GM19193 (cell line): ENCODE data around the gene VASH2.
A peak's percentile ranks its signal among the peaks of the same experiment; 100 is the strongest.

Experiments used
- POLR2A ChIP-seq: IDR thresholded peaks from 4 replicates; pipeline ENCODE4 v1.6.1; 2011; ENCODE audit not compliant: insufficient read depth, insufficient read length; ENCODE audit errors: extremely low read depth

Gene VASH2

DNA sequence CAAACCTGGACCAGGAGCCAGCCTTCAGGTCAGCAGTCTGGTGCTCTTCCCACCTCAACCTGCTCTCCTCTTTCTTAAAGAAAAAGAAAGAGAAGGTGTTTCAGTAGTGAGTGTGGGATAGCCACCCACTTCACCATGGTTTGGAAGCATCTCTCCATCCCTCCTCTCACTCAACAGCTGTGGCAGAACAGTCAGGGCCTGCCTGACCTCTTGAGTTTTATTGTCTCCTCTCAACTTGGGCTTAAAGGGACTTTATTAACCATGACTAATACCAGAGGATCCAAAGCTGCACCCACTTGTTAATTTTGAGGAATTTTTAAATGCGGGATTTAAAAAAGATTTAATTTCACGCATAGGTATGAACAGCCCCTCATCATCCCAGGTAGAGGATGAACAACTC, 570 bp upstream of the VASH2 start:
- no peak for TF ChIP-seq POLR2A

DNA sequence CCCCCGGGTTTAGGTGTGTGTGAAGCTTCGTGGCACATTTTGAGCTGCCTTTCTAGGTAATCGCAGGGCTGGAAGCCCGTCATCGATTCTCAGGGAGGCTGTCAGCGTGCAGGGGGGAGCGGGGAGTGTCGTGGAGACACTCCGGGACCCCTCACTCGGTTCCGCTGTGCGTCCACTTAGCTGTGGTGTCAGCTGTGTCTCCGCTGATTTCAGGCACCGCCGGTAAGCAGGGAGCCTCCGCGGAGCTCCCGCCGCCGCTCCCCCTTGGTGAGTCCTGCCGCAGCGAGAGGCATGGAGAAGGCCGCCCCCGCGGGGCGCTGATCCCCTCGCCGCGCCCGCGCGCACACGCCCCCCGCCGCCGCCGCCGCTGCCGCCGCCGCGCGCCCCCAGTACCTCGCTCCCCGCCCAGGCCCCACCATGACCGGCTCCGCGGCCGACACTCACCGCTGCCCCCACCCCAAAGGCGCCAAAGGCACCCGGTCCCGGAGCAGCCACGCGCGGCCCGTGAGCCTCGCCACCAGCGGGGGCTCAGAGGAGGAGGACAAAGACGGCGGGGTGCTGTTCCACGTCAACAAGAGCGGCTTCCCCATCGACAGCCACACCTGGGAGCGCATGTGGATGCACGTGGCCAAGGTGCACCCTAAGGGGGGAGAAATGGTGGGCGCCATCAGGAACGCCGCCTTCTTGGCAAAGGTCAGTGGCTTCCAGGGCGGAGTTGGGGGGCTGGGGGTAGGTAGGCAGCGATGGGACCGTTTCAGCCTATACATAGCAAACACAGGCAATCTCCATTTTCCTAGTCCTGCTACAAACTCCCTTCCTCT, 995 bp downstream of the VASH2 start:
- TF ChIP-seq POLR2A: no peak

DNA sequence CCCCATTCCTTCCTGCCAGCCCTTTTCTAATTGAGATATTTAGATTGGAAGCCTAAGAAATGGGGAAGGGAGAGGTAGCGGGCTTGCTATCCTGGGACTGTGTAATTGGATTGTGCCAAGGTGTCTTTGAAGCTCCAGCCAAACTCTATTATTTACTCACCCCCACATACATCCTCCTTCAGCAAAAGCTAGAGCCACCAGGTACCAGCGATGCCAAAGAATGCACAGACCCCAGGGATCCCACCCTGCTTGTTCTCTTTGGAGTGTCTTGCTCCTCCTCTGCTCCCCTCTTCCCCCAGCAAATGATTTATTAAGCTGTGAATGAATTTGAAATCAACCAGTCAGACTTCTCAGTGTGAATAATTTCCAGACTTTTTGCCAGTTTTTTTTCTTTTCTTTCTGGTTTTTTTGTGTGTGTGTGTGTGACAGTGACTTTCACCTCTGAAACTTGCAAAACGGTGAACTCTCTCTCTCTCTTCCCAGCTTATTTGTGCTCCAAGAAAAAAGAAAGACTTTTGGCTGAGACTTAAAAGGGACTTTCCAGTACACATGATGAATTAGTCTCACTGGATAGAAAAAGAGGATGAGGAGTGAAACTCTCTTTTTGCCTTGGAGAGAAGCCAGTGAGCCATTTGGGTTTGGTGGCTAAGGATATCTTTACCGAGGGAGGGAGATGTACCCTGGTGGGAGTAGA, 1.8 kb downstream of the VASH2 start:
- TF ChIP-seq POLR2A: no peak

- TF ChIP-seq POLR2A: no peak
These were observed 2.3 kb downstream of the VASH2 start for GRCh38 chr1:212952641-212952976.

- TF ChIP-seq POLR2A: no peak
These were observed 3.0 kb downstream of the VASH2 start for GRCh38 chr1:212953321-212953720.

GRCh38 chr1:212954514-212954913, 4.2 kb downstream of the VASH2 start:
- TF ChIP-seq POLR2A: no peak

DNA sequence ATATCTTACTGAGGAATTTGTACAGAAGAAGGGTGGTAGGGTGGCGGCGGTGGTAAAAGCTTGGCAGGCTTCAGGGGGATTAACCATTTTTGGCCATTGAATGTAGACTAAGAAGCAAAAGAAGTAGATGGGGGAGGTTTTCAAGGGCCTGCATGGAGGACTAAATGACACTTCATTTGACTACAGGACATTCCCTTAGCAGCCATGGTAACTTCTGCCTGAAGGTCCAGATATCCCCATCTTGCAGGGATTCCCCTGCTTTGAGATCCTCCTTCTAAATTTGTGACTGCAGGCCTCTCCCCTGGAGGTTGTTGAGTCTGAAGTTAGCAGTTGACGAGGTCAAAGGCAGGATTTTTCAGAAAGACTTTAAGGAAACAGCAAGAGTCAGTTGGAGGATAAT, 4.8 kb downstream of the VASH2 start:
- no peak for TF ChIP-seq POLR2A

GRCh38 chr1:212955961-212956620, 5.8 kb downstream of the VASH2 start:
- TF ChIP-seq POLR2A: no peak

DNA sequence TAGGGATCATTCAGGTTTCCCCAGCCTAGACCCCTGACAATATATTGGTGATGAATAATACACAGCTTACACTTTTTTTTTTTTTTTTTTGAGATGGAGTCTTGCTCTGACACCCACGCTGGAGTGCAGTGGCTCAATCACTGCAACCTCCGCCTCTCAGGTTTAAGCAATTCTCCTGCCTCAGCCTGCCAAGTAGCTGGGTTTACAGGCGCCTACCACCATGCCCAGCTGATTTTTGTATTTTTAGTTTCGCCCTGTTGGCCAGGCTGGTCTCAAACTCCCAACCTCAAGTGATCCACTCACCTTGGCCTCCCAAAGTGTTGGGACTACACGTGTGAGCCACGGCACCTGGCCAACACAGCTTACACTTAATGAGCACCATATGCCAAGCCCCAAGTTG, 7.2 kb downstream of the VASH2 start:
- no peak for TF ChIP-seq POLR2A

DNA sequence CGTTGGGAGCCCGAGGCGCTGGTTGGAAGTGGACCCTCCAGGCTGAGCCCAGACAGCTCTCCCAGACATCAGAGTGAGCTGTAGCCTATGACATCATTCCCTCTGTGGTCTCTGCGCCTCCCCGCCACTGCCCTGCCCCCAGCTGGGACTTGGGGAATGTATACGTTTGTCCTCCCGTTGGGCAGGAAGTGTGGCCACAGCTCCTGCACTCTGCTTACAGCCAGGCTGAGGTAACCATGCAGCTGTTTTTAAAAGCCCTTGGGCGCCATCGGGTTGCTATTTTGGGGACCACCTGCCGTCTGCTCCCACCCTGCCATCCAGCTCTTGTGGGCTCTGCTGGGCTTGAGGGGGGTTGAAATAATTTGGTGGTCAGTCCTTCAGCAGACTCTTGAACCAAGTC, 7.8 kb downstream of the VASH2 start:
- TF ChIP-seq POLR2A: no peak

- peak; percentile 25 for TF ChIP-seq POLR2A
These were observed 9.2 kb downstream of the VASH2 start for GRCh38 chr1:212959266-212960220.

- no peak for TF ChIP-seq POLR2A
These were observed 10.6 kb downstream of the VASH2 start for GRCh38 chr1:212960932-212961331.

- TF ChIP-seq POLR2A: no peak
These were observed 12.2 kb downstream of the VASH2 start for GRCh38 chr1:212962509-212962908.

GRCh38 chr1:212964102-212964501, 13.8 kb downstream of the VASH2 start:
- TF ChIP-seq POLR2A: no peak

GRCh38 chr1:212966616-212967015, 16.3 kb downstream of the VASH2 start:
- no peak for TF ChIP-seq POLR2A
